Heart right ventricle (tissue), 16 donors: ENCODE data around the gene SMARCD2. TPM values are rescaled to one million over a fixed set of nuclear protein-coding genes. Genes with fewer than 3 reads are reported as not detected.

Experiments used
- ATAC-seq, 8 donors: fragments of 200-7000 bp; cut with Tn5 transposase; one replicate each; pipeline ENCODE4 v1.9.1; 2020; ENCODE audit warnings: mild to moderate bottlenecking in 8 of 8, moderate library complexity in 8 of 8, moderate number of reproducible peaks in 1 of 8
- DNase-seq, 2 donors: peaks; one replicate each; pipeline ENCODE4 v3.0.0-alpha.2; 2020
- H3K27ac ChIP-seq, 10 donors: fragments of 200-600 bp; sonication (generic) in 2 of 10; one replicate each; pipeline versions ENCODE4 v1.5.0 to v1.8.0; 2020 to 2022; ENCODE audit warnings: mild to moderate bottlenecking in 3 of 10
- H3K27me3 ChIP-seq, 7 donors: fragments of 200-600 bp; one replicate each; pipeline ENCODE4 v1.8.0; 2021 to 2022; ENCODE audit warnings: mild to moderate bottlenecking in 2 of 7
- H3K36me3 ChIP-seq, 9 donors: fragments of 200-600 bp; sonication (generic) in 1 of 9; one replicate each; pipeline versions ENCODE4 v1.5.0 to v1.8.0; 2020 to 2022; ENCODE audit warnings: mild to moderate bottlenecking in 2 of 9
- H3K4me1 ChIP-seq, 9 donors: fragments of 200-600 bp; sonication (generic) in 1 of 9; one replicate each; pipeline versions ENCODE4 v1.5.0 to v1.8.0; 2020 to 2022; ENCODE audit warnings: mild to moderate bottlenecking in 4 of 9
- H3K4me3 ChIP-seq, 10 donors: fragments of 200-600 bp; sonication (generic) in 2 of 10; one replicate each; pipeline versions ENCODE4 v1.5.0 to v1.8.0; 2020 to 2022; ENCODE audit warnings: mild to moderate bottlenecking in 7 of 10, moderate library complexity in 2 of 10
- H3K9me3 ChIP-seq, 11 donors: fragments of 200-600 bp in 10 of 11; sonication (generic) in 2 of 11; one replicate each; pipeline versions ENCODE4 v1.5.0 to v1.8.0; 2013 to 2022; ENCODE audit warnings: mild to moderate bottlenecking in 2 of 11, control low read depth in 1 of 11, moderate library complexity in 1 of 11
- CTCF ChIP-seq, 9 donors: fragments of 200-600 bp; sonication (generic) in 2 of 9; IDR thresholded peaks; one replicate each; pipeline versions ENCODE4 v1.5.0 to v1.8.0; 2021 to 2022; ENCODE audit warnings: antibody characterized with exemption in 9 of 9, mild to moderate bottlenecking in 5 of 9, moderate library complexity in 1 of 9
- WGBS, 2 donors: extraction: QIAGEN DNeasy Blood & Tissue Kit; methylation state at CpG; one replicate each; pipeline ENCODE4 v1.1.7; 2013; ENCODE audit warnings: inconsistent platforms in 1 of 2; 5-methylcytosine and 5-hydroxymethylcytosine counted together
- intact Hi-C, 10 donors: fragments of 100-400 bp; cut with DNase I; formaldehyde crosslinking; loops; one replicate each; pipeline versions ENCODE4 v1.11.1 to v1.14.2; 2022
- polyA plus RNA-seq, 2 donors: library from polyadenylated mRNA; stranded (reverse); fragments of 200-250 nt; gene quantifications; one replicate each; pipeline ENCODE4 v1.2.3, GENCODE V29; 2013
- total RNA-seq, 10 donors: library from RNA; stranded (reverse); fragmentation: NEBNext Ultra II Directional in 3 of 10; extraction: Animal tissue kit (Norgen Biotek cat#: 25700) in 3 of 10; gene quantifications; one replicate each; pipeline versions ENCODE4 v1.2.1 to v1.2.4, GENCODE V29; 2021 to 2023
- donor health status: Arrhythmogenic right ventricular cardiomyopathy.
- donor health status: ischemic (EF 13 %, LVEDD 7.1; RV severe dilation, severe dysfunction).
- donor health status: healthy with polysubstance abuse.
- donor health status: DM: no; HTN: yes; CAD: no.
- donor health status: DM: no; HTN: no; CAD: no.
- donor health status: ischemic (EF 25% LVEDD 6.9; RV normal size, moderate dysfunction).
- donor health status: ischemic (EF 25% LVEDD 5.7; RV mildly dilated, moderate dysfunction).
- donor health status: healthy.
- donor health status: DM: yes; HTN: yes; CAD: no.
- donor health status: Ischemic cardiomyopathy.
- donor health status: ischemic (EF 35%, LVEDD 5.7; RV mildly dilated, moderate dysfunction).
- donor health status: nonischemic (EF 11% LVEDD 7.7; RV severe dilation, severe dysfunction).
- donor health status: DM: yes; HTN: yes; CAD: no.
- donor health status: PGD.
- donor health status: ischemic (EF 29% LVEDD 5.4; RV normal size, mild dysfunction).
- donor health status: nonischemic (EF 23%, LVEDD 6.1; RV moderate dilation, normal function).

SMARCD2 gene
- total and polyA plus RNA-seq, 12 donors, result 11.6 to 35.7 (median 18.4) TPM

- Histone ChIP-seq H3K36me3 (peaks cover 0 to 76% (median 66%) of the 10 kb centered on the region in 9 donors), H3K27me3 (no peaks in the 10 kb centered on the region), H3K4me1 (peaks cover 5 to 36% (median 29%) of the 10 kb centered on the region in 9 donors), H3K27ac (peak overlapping the region; percentile 84 to 98 (median 94)), H3K9me3 (no peaks in the 10 kb centered on the region), H3K4me3 (peak overlapping the region; percentile 69 to 98 (median 86))
- WGBS, 2 donors, result 0 to 1% methylated on average over 31 of the region's 31 CpGs
- no peak for TF ChIP-seq CTCF (IDR thresholded peaks at IDR 0.05)
- peak in 7 of 8 donors; percentile 0 to 28 (median 4) for ATAC-seq
- intact Hi-C loops, result loop anchor here in 6 of 10 donors (1.0 to 10.0 kb wide), 4 partner anchors 16 to 678 kb away; partner anchors contain the start of genes SMARCD2 (in 3 of the 6), CCDC47 (in 2 of the 6), DDX42 (in 2 of the 6) and CEP95 (in 1 of the 6)
- no peak for DNase-seq
Observed at GRCh38 chr17:63826468-63827001, 15.9 kb downstream of the SMARCD2 start.

GRCh38 chr17:63824362-63824761, 18.1 kb downstream of the SMARCD2 start:
- H3K9me3 ChIP-seq, result no peaks in the 10 kb centered on the region
- TF ChIP-seq CTCF (IDR thresholded peaks at IDR 0.05), result no peak
- no peak for DNase-seq
- ATAC-seq, result no peak
- H3K27me3 ChIP-seq, result no peaks in the 10 kb centered on the region
- 95% methylated on average over 9 of the region's 9 CpGs for WGBS, 2 donors
- intact Hi-C loops, result loop anchor here in 3 of 10 donors (10.0 kb wide), 2 partner anchors 50 to 680 kb away; partner anchors contain the start of genes CCDC47 (in 2 of the 3), DDX42 (in 2 of the 3), CEP95 (in 1 of the 3) and DDX5 (in 1 of the 3)
- peaks cover 5 to 40% (median 36%) of the 10 kb centered on the region in 9 donors for H3K4me1 ChIP-seq
- no peak overlapping the region for H3K27ac ChIP-seq
- no peak overlapping the region for H3K4me3 ChIP-seq
- peaks cover 0 to 76% (median 66%) of the 10 kb centered on the region in 9 donors for H3K36me3 ChIP-seq

GRCh38 chr17:63823659-63824331, 18.7 kb downstream of the SMARCD2 start:
- 94 to 95% methylated on average over 13 of the region's 13 CpGs for WGBS, 2 donors
- intact Hi-C loops, result loop anchor here in 3 of 10 donors (10.0 kb wide), 2 partner anchors 49 to 681 kb away; partner anchors contain the start of genes CCDC47 (in 2 of the 3), DDX42 (in 2 of the 3), CEP95 (in 1 of the 3) and DDX5 (in 1 of the 3)
- ATAC-seq (no peak), DNase-seq (no peak)
- peaks cover 0 to 76% (median 64%) of the 10 kb centered on the region in 9 donors for H3K36me3 ChIP-seq
- no peaks in the 10 kb centered on the region for H3K27me3 ChIP-seq
- no peaks in the 10 kb centered on the region for H3K9me3 ChIP-seq
- no peak overlapping the region for H3K27ac ChIP-seq
- no peak for TF ChIP-seq CTCF (IDR thresholded peaks at IDR 0.05)
- peaks cover 5 to 36% (median 30%) of the 10 kb centered on the region in 9 donors for H3K4me1 ChIP-seq
- no peak overlapping the region for H3K4me3 ChIP-seq

GRCh38 chr17:63822537-63822936, 19.9 kb downstream of the SMARCD2 start:
- no peaks in the 10 kb centered on the region for H3K9me3 ChIP-seq
- no peak overlapping the region for H3K27ac ChIP-seq
- no peak overlapping the region for H3K4me3 ChIP-seq
- no peak for ATAC-seq
- intact Hi-C loops, result loop anchor here in 3 of 10 donors (10.0 kb wide), 2 partner anchors 48 to 682 kb away; partner anchors contain the start of genes CCDC47 (in 2 of the 3), DDX42 (in 2 of the 3), CEP95 (in 1 of the 3) and DDX5 (in 1 of the 3)
- DNase-seq, result no peak
- peaks cover 0 to 26% (median 20%) of the 10 kb centered on the region in 9 donors for H3K4me1 ChIP-seq
- H3K27me3 ChIP-seq, result no peaks in the 10 kb centered on the region
- H3K36me3 ChIP-seq, result peaks cover 4 to 85% (median 75%) of the 10 kb centered on the region in 9 donors
- no peak for TF ChIP-seq CTCF (IDR thresholded peaks at IDR 0.05)
